ENCODE measurements around the gene NF1. TPM values are rescaled to one million over a fixed set of nuclear protein-coding genes. Genes with fewer than 3 reads are reported as not detected.
"Not testable (repeated sequence)": the region's sequence is repeated elsewhere in the genome, so short reads cannot be mapped to it uniquely, and the experiment has no call there.

NF1 gene
- total RNA-seq, 2 experiments from 2014 or later, result 22.1 to 26.2 TPM

GRCh38 chr17:31089471-31089870 lies 5.3 kb upstream of the NF1 start:
- intact Hi-C loops (cut with DNase I, micrococcal nuclease), result no loop called here
- DNase-seq (no peak), ATAC-seq (no peak)
- Mint-ChIP-seq H3K4me1 (no peaks in the 10 kb centered on the region), H3K27me3 (no peaks in the 10 kb centered on the region), H3K27ac (no peak overlapping the region), H3K36me3 (ENCODE audit: low read depth) (no peaks in the 10 kb centered on the region), H3K9me3 (ENCODE audit: low read depth) (no peaks in the 10 kb centered on the region), H3K4me3 (no peak overlapping the region)
- CTCF ChIA-PET, result interaction anchor here (0.6 to 1.1 kb wide), 2 partner anchors 85 to 1158 kb away, joined by 4 read pairs; no protein-coding TSS in a partner anchor
- POLR2A ChIA-PET, result no interaction called here

DNA sequence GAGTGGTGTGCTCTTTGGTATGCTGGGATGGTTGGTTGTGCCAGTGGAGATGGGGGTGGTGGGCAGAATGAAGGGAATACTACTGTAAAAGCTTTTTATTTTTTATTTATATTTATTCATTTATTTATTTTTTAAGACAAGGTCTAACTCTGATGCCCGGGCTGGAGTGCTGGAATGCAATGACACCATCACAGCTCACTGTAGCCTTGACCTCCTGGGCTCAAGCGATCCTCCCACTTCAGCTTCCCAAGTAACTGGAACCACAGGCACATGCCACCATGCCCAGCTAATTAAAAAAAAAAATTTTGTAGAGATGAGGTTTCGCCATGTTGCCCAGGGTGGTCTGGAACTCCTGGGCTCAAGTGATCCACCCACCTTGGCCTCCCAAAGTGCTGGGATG lies 4.1 kb upstream of the NF1 start:
- CTCF ChIA-PET, result interaction anchor here (0.6 to 1.0 kb wide), 5 partner anchors 8 to 255 kb away, joined by 3 to 6 read pairs (median 3); no protein-coding TSS in a partner anchor
- intact Hi-C loops (cut with DNase I, micrococcal nuclease), result loop anchor here in 1 of 2 experiments (10.0 kb wide), 1 partner anchor 464 kb away; no protein-coding TSS in a partner anchor
- not testable (repeated sequence) for H3K27me3 Mint-ChIP-seq; H3K36me3 Mint-ChIP-seq (ENCODE audit: low read depth); H3K27ac Mint-ChIP-seq; H3K4me1 Mint-ChIP-seq; H3K9me3 Mint-ChIP-seq (ENCODE audit: low read depth); DNase-seq; H3K4me3 Mint-ChIP-seq; ATAC-seq
- POLR2A ChIA-PET, result interaction anchor here (0.6 kb wide), 1 partner anchor 40 kb away, joined by 3 read pairs; no protein-coding TSS in a partner anchor

- H3K27me3 Mint-ChIP-seq, result no peaks in the 10 kb centered on the region
- peaks cover 11% of the 10 kb centered on the region for H3K4me1 Mint-ChIP-seq
- no peaks in the 10 kb centered on the region for H3K9me3 Mint-ChIP-seq (ENCODE audit: low read depth)
- H3K27ac Mint-ChIP-seq, result no peak overlapping the region
- DNase-seq (no peak), ATAC-seq (no peak)
- no peak overlapping the region for H3K4me3 Mint-ChIP-seq
- ChIA-PET POLR2A (no interaction called here), CTCF (no interaction called here)
- intact Hi-C loops (cut with DNase I, micrococcal nuclease), result loop anchor here in 1 of 2 experiments (10.0 kb wide), 1 partner anchor 462 kb away; no protein-coding TSS in a partner anchor
- peaks cover 4% of the 10 kb centered on the region for H3K36me3 Mint-ChIP-seq (ENCODE audit: low read depth)
Observed at GRCh38 chr17:31092475-31093064, 2.2 kb upstream of the NF1 start.

DNA sequence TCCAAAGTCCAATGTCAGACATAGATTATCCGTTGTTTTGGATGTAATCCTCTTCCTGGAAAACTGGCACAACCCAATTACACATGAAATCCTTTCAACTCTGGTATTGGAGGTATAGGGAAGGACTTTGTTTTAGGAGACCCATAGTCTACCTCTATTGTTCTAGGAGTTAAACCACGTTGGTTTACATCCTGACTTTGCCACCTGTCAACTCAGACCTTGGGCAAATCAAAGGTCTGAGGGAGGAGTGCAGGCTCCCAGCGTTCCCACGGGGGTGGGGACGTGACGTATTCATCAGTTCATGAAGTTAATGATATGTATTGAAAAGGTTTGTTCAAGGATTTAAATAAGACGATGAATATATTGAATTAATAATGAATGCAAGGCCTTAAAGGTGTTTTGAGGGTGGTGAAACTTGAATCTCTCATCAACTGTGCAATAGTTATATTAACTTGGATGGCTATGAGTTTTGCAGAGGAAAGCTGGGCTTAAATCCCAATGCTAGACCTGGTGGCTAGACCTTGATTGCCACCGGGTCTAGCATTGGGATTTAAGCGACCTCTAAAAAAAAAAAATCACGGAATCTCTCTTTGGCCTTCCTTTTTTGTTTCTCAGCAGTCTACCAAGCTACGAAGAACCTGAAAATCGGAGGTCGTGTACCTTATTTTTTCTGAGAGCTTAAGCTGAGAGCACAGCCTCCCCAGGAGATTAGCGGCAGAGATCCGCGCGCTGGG lies 744 bp upstream of the NF1 start:
- intact Hi-C loops (cut with DNase I, micrococcal nuclease), result loop anchor here (1.0 to 10.0 kb wide), 3 partner anchors 188 to 461 kb away; partner anchors contain the start of genes ATAD5 (in 1 of the 2) and TEFM (in 1 of the 2)
- DNase-seq, result no peak
- Mint-ChIP-seq H3K4me1 (peaks cover 11% of the 10 kb centered on the region), H3K4me3 (peak overlapping the region; percentile 94), H3K36me3 (ENCODE audit: low read depth) (peaks cover 4% of the 10 kb centered on the region), H3K27me3 (no peaks in the 10 kb centered on the region), H3K9me3 (ENCODE audit: low read depth) (no peaks in the 10 kb centered on the region), H3K27ac (peak overlapping the region; percentile 76)
- no peak for ATAC-seq
- ChIA-PET CTCF (interaction anchor here (0.8 kb wide), 1 partner anchor 441 kb away, joined by 3 read pairs; no protein-coding TSS in a partner anchor), POLR2A (interaction anchor here (0.6 to 0.7 kb wide), 2 partner anchors 20 to 125 kb away, joined by 3 to 4 read pairs; no protein-coding TSS in a partner anchor)

DNA sequence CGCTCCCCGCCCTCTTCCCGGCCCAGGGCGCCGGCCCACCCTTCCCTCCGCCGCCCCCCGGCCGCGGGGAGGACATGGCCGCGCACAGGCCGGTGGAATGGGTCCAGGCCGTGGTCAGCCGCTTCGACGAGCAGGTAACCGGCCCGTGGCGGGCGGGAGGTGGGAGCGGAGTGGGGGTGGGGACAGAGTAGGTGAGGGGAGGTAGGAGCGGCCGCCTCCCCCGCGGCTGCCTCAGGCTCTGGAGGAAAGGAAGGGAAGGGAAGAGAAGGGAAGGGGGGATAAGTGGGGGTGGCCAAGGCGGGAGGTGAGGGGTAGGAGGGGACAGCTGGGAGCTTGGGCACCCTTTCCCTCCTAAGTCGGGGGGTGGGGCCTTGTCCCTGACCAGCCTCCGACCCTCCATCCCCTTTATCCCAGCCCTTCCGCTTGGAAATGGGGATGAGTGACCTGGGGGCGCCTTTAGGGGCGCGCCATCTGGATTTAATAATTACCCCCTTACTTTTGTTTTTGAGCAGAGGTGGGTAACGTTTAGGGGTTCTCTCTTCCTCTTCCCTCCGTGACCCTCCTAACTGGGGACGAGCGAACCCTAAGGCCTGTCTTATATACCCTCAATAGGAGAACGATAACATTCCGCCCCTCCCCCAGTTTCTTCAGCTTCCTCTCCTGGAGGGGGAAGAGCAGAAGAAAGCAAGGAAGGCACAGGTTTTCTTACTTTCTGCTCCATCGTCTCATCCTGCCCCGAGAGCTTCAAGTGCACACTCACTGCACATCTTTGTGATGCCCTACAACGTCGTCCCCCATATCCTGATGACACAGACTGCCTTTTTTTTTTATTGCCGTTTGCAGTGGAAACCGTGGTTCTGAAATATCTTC lies 694 bp downstream of the NF1 start:
- intact Hi-C loops (cut with DNase I, micrococcal nuclease), result loop anchor here in 1 of 2 experiments (1.0 to 10.0 kb wide), 4 partner anchors 88 to 459 kb away; partner anchors contain the start of gene EVI2A
- H3K27me3 Mint-ChIP-seq, result no peaks in the 10 kb centered on the region
- ChIA-PET POLR2A (interaction anchor here (0.6 to 0.7 kb wide), 3 partner anchors 33 to 197 kb away, joined by 3 to 4 read pairs (median 3); no protein-coding TSS in a partner anchor), CTCF (interaction anchor here (0.5 to 0.9 kb wide), 3 partner anchors 22 to 274 kb away, joined by 3 read pairs; no protein-coding TSS in a partner anchor)
- H3K9me3 Mint-ChIP-seq (ENCODE audit: low read depth), result no peaks in the 10 kb centered on the region
- peak overlapping the region; percentile 94 for H3K4me3 Mint-ChIP-seq
- DNase-seq, result peak; percentile 48
- peaks cover 4% of the 10 kb centered on the region for H3K36me3 Mint-ChIP-seq (ENCODE audit: low read depth)
- ATAC-seq, result peak; percentile 47
- H3K4me1 Mint-ChIP-seq, result peaks cover 11% of the 10 kb centered on the region
- H3K27ac Mint-ChIP-seq, result peak overlapping the region; percentile 94

GRCh38 chr17:31096106-31096436 lies 1.3 kb downstream of the NF1 start:
- H3K9me3 Mint-ChIP-seq (ENCODE audit: low read depth), result no peaks in the 10 kb centered on the region
- H3K4me3 Mint-ChIP-seq, result peak overlapping the region; percentile 94
- H3K36me3 Mint-ChIP-seq (ENCODE audit: low read depth), result peaks cover 4% of the 10 kb centered on the region
- H3K27ac Mint-ChIP-seq, result peak overlapping the region; percentile 94
- ChIA-PET POLR2A (interaction anchor here (0.5 to 0.7 kb wide), 3 partner anchors 14 to 197 kb away, joined by 3 to 4 read pairs (median 4); no protein-coding TSS in a partner anchor), CTCF (interaction anchor here (0.6 to 0.9 kb wide), 2 partner anchors 23 to 120 kb away, joined by 3 read pairs; no protein-coding TSS in a partner anchor)
- no peaks in the 10 kb centered on the region for H3K27me3 Mint-ChIP-seq
- DNase-seq, result peak; percentile 14
- peak; percentile 8 for ATAC-seq
- peaks cover 11% of the 10 kb centered on the region for H3K4me1 Mint-ChIP-seq
- intact Hi-C loops (cut with DNase I, micrococcal nuclease), result loop anchor here in 1 of 2 experiments (1.0 to 10.0 kb wide), 3 partner anchors 89 to 459 kb away; no protein-coding TSS in a partner anchor

DNA sequence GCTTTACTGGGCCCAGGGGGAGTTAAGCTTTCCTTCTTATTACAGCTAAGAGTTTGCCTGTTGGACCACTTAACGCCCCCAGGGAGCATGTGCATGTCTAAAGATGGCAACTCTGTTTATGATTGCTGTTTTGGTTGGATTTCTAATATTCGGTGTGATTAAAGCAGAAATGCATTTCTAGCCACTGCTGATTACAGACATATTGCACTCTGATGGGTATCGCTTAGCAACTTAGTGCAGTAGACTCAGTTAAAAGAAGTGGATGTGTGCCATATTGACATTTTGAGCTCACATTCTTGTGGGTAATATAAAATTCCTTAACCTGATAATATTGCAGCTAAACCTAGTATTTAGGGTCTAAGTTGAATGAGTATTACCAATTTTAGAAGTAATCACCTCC lies 4.2 kb downstream of the NF1 start:
- intact Hi-C loops (cut with DNase I, micrococcal nuclease), result loop anchor here in 1 of 2 experiments (5.0 to 10.0 kb wide), 2 partner anchors 92 to 456 kb away; no protein-coding TSS in a partner anchor
- Mint-ChIP-seq H3K9me3 (ENCODE audit: low read depth) (no peaks in the 10 kb centered on the region), H3K4me1 (peaks cover 11% of the 10 kb centered on the region), H3K36me3 (ENCODE audit: low read depth) (peaks cover 4% of the 10 kb centered on the region), H3K27ac (no peak overlapping the region), H3K27me3 (no peaks in the 10 kb centered on the region), H3K4me3 (no peak overlapping the region)
- ChIA-PET POLR2A (interaction anchor here (0.6 kb wide), 1 partner anchor 281 kb away, joined by 4 read pairs; no protein-coding TSS in a partner anchor), CTCF (interaction anchor here (1.1 to 1.4 kb wide), 2 partner anchors 9 to 13 kb away, joined by 3 to 6 read pairs; no protein-coding TSS in a partner anchor)
- no peak for ATAC-seq
- DNase-seq, result no peak

- ATAC-seq (no peak), DNase-seq (no peak)
- Mint-ChIP-seq H3K27me3 (no peaks in the 10 kb centered on the region), H3K27ac (no peak overlapping the region), H3K4me3 (no peak overlapping the region), H3K4me1 (peaks cover 7% of the 10 kb centered on the region), H3K36me3 (ENCODE audit: low read depth) (peaks cover 2% of the 10 kb centered on the region), H3K9me3 (ENCODE audit: low read depth) (no peaks in the 10 kb centered on the region)
- intact Hi-C loops (cut with DNase I, micrococcal nuclease), result no loop called here
- ChIA-PET CTCF (no interaction called here), POLR2A (no interaction called here)
Observed at GRCh38 chr17:31100840-31101459, 6.2 kb downstream of the NF1 start.

- DNase-seq (no peak), ATAC-seq (no peak)
- H3K4me3 Mint-ChIP-seq, result no peak overlapping the region
- no peaks in the 10 kb centered on the region for H3K9me3 Mint-ChIP-seq (ENCODE audit: low read depth)
- intact Hi-C loops (cut with DNase I, micrococcal nuclease), result no loop called here
- H3K4me1 Mint-ChIP-seq, result no peaks in the 10 kb centered on the region
- no peaks in the 10 kb centered on the region for H3K27me3 Mint-ChIP-seq
- CTCF ChIA-PET, result no interaction called here
- no peak overlapping the region for H3K27ac Mint-ChIP-seq
- POLR2A ChIA-PET, result no interaction called here
- peaks cover 1% of the 10 kb centered on the region for H3K36me3 Mint-ChIP-seq (ENCODE audit: low read depth)
Observed at GRCh38 chr17:31101943-31102342, 7.2 kb downstream of the NF1 start.

DNA sequence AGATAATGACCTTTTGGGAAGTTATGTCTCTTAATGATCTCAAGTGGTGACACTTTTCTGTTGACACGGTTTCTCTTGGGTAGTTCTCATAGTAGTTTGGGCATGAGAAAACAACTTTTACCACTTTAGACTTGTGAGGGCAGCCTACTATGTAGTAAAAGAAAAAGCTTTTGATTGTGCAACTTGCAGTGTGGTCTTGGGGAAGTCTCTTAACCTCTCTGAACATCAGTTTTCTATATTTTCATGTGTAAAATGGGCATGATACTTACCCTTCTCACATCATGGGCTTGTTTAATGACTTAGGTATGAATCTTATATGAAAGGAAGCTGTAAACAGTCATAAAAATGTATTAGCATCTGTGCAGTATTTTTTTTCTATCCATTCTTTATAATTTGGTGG lies 11.2 kb downstream of the NF1 start:
- intact Hi-C loops (cut with DNase I, micrococcal nuclease), result no loop called here
- H3K4me3 Mint-ChIP-seq, result no peak overlapping the region
- H3K27ac Mint-ChIP-seq, result no peak overlapping the region
- H3K9me3 Mint-ChIP-seq (ENCODE audit: low read depth), result no peaks in the 10 kb centered on the region
- CTCF ChIA-PET, result no interaction called here
- no peak for DNase-seq
- no peak for ATAC-seq
- POLR2A ChIA-PET, result no interaction called here
- no peaks in the 10 kb centered on the region for H3K27me3 Mint-ChIP-seq
- peaks cover 1% of the 10 kb centered on the region for H3K4me1 Mint-ChIP-seq
- H3K36me3 Mint-ChIP-seq (ENCODE audit: low read depth), result peaks cover 1% of the 10 kb centered on the region

Data from activated CD4-positive, alpha-beta T cell treated with anti-CD3 and anti-CD28 coated beads for 36 hours (primary cell).